ENCODE measurements around the gene FGFR3. TPM values are rescaled to one million over a fixed set of nuclear protein-coding genes. Genes with fewer than 3 reads are reported as not detected.

Gene FGFR3
- polyA plus RNA-seq, 1 of the 3 experiments (the other 2 are of a cell fraction): 1.1 TPM

- 82% methylated on average over 8 of the region's 20 CpGs for WGBS (ENCODE audit: low lambda C conversion rate)
- TF ChIP-seq IRF3 (IDR thresholded peaks at IDR 0.05; ENCODE audit: low read depth, low read length) (no peak), GABPA (IDR thresholded peaks at IDR 0.05; ENCODE audit: low read depth) (no peak), ELF1 (IDR thresholded peaks at IDR 0.05) (no peak), FOXM1 (IDR thresholded peaks at IDR 0.05; ENCODE audit: low read depth) (no peak), ZBTB33 (IDR thresholded peaks at IDR 0.05; ENCODE audit: borderline replicate concordance, low read depth) (no peak), REST (IDR thresholded peaks at IDR 0.05; ENCODE audit: low read depth, low read length) (no peak), USF2 (IDR thresholded peaks at IDR 0.05; ENCODE audit: borderline replicate concordance, low read depth, low read length) (no peak), RCOR1 (IDR thresholded peaks at IDR 0.05; ENCODE audit: low read length) (no peak), SMC3 (IDR thresholded peaks at IDR 0.05; ENCODE audit: low read depth, low read length) (no peak), FOXJ3 (CRISPR knock-in tag; IDR thresholded peaks at IDR 0.05) (no peak), MXI1 (IDR thresholded peaks at IDR 0.05; ENCODE audit: low read depth, low read length) (no peak), RAD21 (IDR thresholded peaks at IDR 0.05; ENCODE audit: low read length) (no peak), EP300 (IDR thresholded peaks at IDR 0.05; ENCODE audit: borderline replicate concordance in 1 of 2, low read depth in 1 of 2, low read length in 1 of 2) (no peak), MAX (IDR thresholded peaks at IDR 0.05; ENCODE audit: low read depth) (no peak), RXRA (IDR thresholded peaks at IDR 0.05; ENCODE audit: borderline replicate concordance, low read depth) (no peak), MEF2A (IDR thresholded peaks at IDR 0.05; ENCODE audit: borderline replicate concordance, low read depth) (no peak), TEAD4 (IDR thresholded peaks at IDR 0.05; ENCODE audit: borderline replicate concordance, insufficient read depth) (no peak), JUND (IDR thresholded peaks at IDR 0.05) (no peak)
- POLR2A ChIA-PET: no interaction called here
- no peaks in the 10 kb centered on the region for H3K9me3 ChIP-seq
- H3K27me3 ChIP-seq (ENCODE audit: insufficient read depth): no peaks in the 10 kb centered on the region
- no peaks in the 10 kb centered on the region for H3K36me3 ChIP-seq (replicated peaks in 1 of 2; ENCODE audit: control insufficient read depth in 1 of 2, insufficient read depth in 2 of 2, low read length in 1 of 2)
- no peaks in the 10 kb centered on the region for H3K79me2 ChIP-seq (ENCODE audit: insufficient read depth)
- H3K4me1 ChIP-seq (ENCODE audit: control insufficient read depth in 1 of 2, insufficient read depth in 2 of 2, low read depth in 1 of 2, low read length in 1 of 2): peaks cover 0 to 9% of the 10 kb centered on the region in 2 experiments; a peak in 1 of 4 replicates
- H3K9ac ChIP-seq: no peak overlapping the region
- H3K9me2 ChIP-seq: no peaks in the 10 kb centered on the region
- H4K20me1 ChIP-seq (ENCODE audit: insufficient read depth): no peaks in the 10 kb centered on the region
- H3F3A ChIP-seq (replicated peaks; ENCODE audit: insufficient read depth): no peaks in the 10 kb centered on the region
- CTCF ChIA-PET: interaction anchor here (0.9 to 12.0 kb wide), 3 partner anchors 15 to 46 kb away, joined by 3 to 88 read pairs (median 19); no protein-coding TSS in a partner anchor
- H3K4me2 ChIP-seq: no peak overlapping the region
- H3K27ac ChIP-seq (ENCODE audit: low read depth in 2 of 2, low read length in 1 of 2): no peak overlapping the region
- H3K4me3 ChIP-seq (ENCODE audit: low read depth in 2 of 2, low read length in 1 of 2): no peak overlapping the region
- H2AFZ ChIP-seq (ENCODE audit: low read depth): no peak overlapping the region
- no peak for DNase-seq
Observed at GRCh38 chr4:1762264-1763010, 30.7 kb upstream of the FGFR3 start.

All from SK-N-SH (cell line).